ENCODE results near the gene R3HDM4.

The R3HDM4 gene

GRCh38 chr19:900043-900301, 13.0 kb downstream of the R3HDM4 start:
- no peak overlapping the region for H2BK5ac ChIP-seq (ENCODE audit: low read length)
- H3K27me3 ChIP-seq (ENCODE audit: insufficient read depth, low read length, poor library complexity), result no peaks in the 10 kb centered on the region
- H2BK120ac ChIP-seq (ENCODE audit: low read depth, low read length), result no peak overlapping the region
- H3K4ac ChIP-seq (ENCODE audit: low read depth, low read length), result no peak overlapping the region
- H3K79me1 ChIP-seq (ENCODE audit: low read length), result peaks cover 2% of the 10 kb centered on the region
- H2BK15ac ChIP-seq (replicated peaks; ENCODE audit: low read depth), result no peak overlapping the region
- no peak overlapping the region for H3K4me2 ChIP-seq (ENCODE audit: low read length)
- no peak overlapping the region for H4K8ac ChIP-seq (ENCODE audit: low read depth, low read length)
- H3K27ac ChIP-seq (ENCODE audit: low read depth, low read length), result no peak overlapping the region
- no peak overlapping the region for H3K4me3 ChIP-seq (ENCODE audit: low read length)
- no peak overlapping the region for H3K18ac ChIP-seq (ENCODE audit: low read length)
- H3K4me1 ChIP-seq (ENCODE audit: control insufficient read depth, low read depth, low read length), result no peaks in the 10 kb centered on the region
- H3K9ac ChIP-seq (ENCODE audit: low read length), result no peak overlapping the region
- no peak overlapping the region for H3K56ac ChIP-seq (ENCODE audit: low read length)
- no peak overlapping the region for H4K5ac ChIP-seq (ENCODE audit: low read length)
- WGBS (ENCODE audit: extremely low coverage, insufficient coverage, low lambda C conversion rate), result no CpG with 5 or more reads among the region's 15 CpGs
- peaks cover 2% of the 10 kb centered on the region for H3K79me2 ChIP-seq (ENCODE audit: control insufficient read depth, insufficient read depth, low read length)
- H2AK5ac ChIP-seq (ENCODE audit: low read length), result no peak overlapping the region
- no peak for DNase-seq
- no peaks in the 10 kb centered on the region for H3K36me3 ChIP-seq (ENCODE audit: control insufficient read depth, insufficient read depth, low read length)
- H3K23ac ChIP-seq (ENCODE audit: low read length), result no peak overlapping the region

GRCh38 chr19:899336-900042, 13.5 kb downstream of the R3HDM4 start:
- H3K4me2 ChIP-seq (ENCODE audit: low read length), result no peak overlapping the region
- H4K8ac ChIP-seq (ENCODE audit: low read depth, low read length), result no peak overlapping the region
- no CpG with 5 or more reads among the region's 32 CpGs for WGBS (ENCODE audit: extremely low coverage, insufficient coverage, low lambda C conversion rate)
- H3K9ac ChIP-seq (ENCODE audit: low read length), result no peak overlapping the region
- H3K79me1 ChIP-seq (ENCODE audit: low read length), result peaks cover 2% of the 10 kb centered on the region
- H3K79me2 ChIP-seq (ENCODE audit: control insufficient read depth, insufficient read depth, low read length), result peaks cover 2% of the 10 kb centered on the region
- no peak overlapping the region for H2BK120ac ChIP-seq (ENCODE audit: low read depth, low read length)
- H3K27me3 ChIP-seq (ENCODE audit: insufficient read depth, low read length, poor library complexity), result no peaks in the 10 kb centered on the region
- H3K23ac ChIP-seq (ENCODE audit: low read length), result no peak overlapping the region
- H3K27ac ChIP-seq (ENCODE audit: low read depth, low read length), result no peak overlapping the region
- no peak overlapping the region for H2BK5ac ChIP-seq (ENCODE audit: low read length)
- H3K36me3 ChIP-seq (ENCODE audit: control insufficient read depth, insufficient read depth, low read length), result no peaks in the 10 kb centered on the region
- no peak overlapping the region for H2AK5ac ChIP-seq (ENCODE audit: low read length)
- no peak overlapping the region for H3K18ac ChIP-seq (ENCODE audit: low read length)
- H3K4me1 ChIP-seq (ENCODE audit: control insufficient read depth, low read depth, low read length), result no peaks in the 10 kb centered on the region
- no peak overlapping the region for H3K4ac ChIP-seq (ENCODE audit: low read depth, low read length)
- H4K5ac ChIP-seq (ENCODE audit: low read length), result no peak overlapping the region
- H3K56ac ChIP-seq (ENCODE audit: low read length), result no peak overlapping the region
- no peak overlapping the region for H2BK15ac ChIP-seq (replicated peaks; ENCODE audit: low read depth)
- no peak for DNase-seq
- no peak overlapping the region for H3K4me3 ChIP-seq (ENCODE audit: low read length)

GRCh38 chr19:898663-899062, 14.4 kb downstream of the R3HDM4 start:
- no peak overlapping the region for H3K27ac ChIP-seq (ENCODE audit: low read depth, low read length)
- H3K23ac ChIP-seq (ENCODE audit: low read length), result no peak overlapping the region
- H3K4ac ChIP-seq (ENCODE audit: low read depth, low read length), result no peak overlapping the region
- H3K4me3 ChIP-seq (ENCODE audit: low read length), result no peak overlapping the region
- no peak overlapping the region for H4K8ac ChIP-seq (ENCODE audit: low read depth, low read length)
- no peak overlapping the region for H2BK120ac ChIP-seq (ENCODE audit: low read depth, low read length)
- no peaks in the 10 kb centered on the region for H3K36me3 ChIP-seq (ENCODE audit: control insufficient read depth, insufficient read depth, low read length)
- no peaks in the 10 kb centered on the region for H3K4me1 ChIP-seq (ENCODE audit: control insufficient read depth, low read depth, low read length)
- no peak overlapping the region for H3K56ac ChIP-seq (ENCODE audit: low read length)
- H2AK5ac ChIP-seq (ENCODE audit: low read length), result no peak overlapping the region
- no peak overlapping the region for H2BK5ac ChIP-seq (ENCODE audit: low read length)
- no peak overlapping the region for H3K18ac ChIP-seq (ENCODE audit: low read length)
- no peak overlapping the region for H3K4me2 ChIP-seq (ENCODE audit: low read length)
- H3K9ac ChIP-seq (ENCODE audit: low read length), result no peak overlapping the region
- no peaks in the 10 kb centered on the region for H3K79me1 ChIP-seq (ENCODE audit: low read length)
- H4K5ac ChIP-seq (ENCODE audit: low read length), result no peak overlapping the region
- no peak for DNase-seq
- no peak overlapping the region for H2BK15ac ChIP-seq (replicated peaks; ENCODE audit: low read depth)
- no peaks in the 10 kb centered on the region for H3K27me3 ChIP-seq (ENCODE audit: insufficient read depth, low read length, poor library complexity)
- H3K79me2 ChIP-seq (ENCODE audit: control insufficient read depth, insufficient read depth, low read length), result no peaks in the 10 kb centered on the region
- WGBS (ENCODE audit: extremely low coverage, insufficient coverage, low lambda C conversion rate), result no CpG with 5 or more reads among the region's 20 CpGs

- Histone ChIP-seq H2AK5ac (ENCODE audit: low read length) (no peak overlapping the region), H3K27me3 (ENCODE audit: insufficient read depth, low read length, poor library complexity) (no peaks in the 10 kb centered on the region), H3K23ac (ENCODE audit: low read length) (no peak overlapping the region), H3K56ac (ENCODE audit: low read length) (no peak overlapping the region), H3K9ac (ENCODE audit: low read length) (no peak overlapping the region), H4K8ac (ENCODE audit: low read depth, low read length) (no peak overlapping the region), H3K27ac (ENCODE audit: low read depth, low read length) (no peak overlapping the region), H2BK15ac (replicated peaks; ENCODE audit: low read depth) (no peak overlapping the region), H3K4me2 (ENCODE audit: low read length) (no peak overlapping the region), H3K79me2 (ENCODE audit: control insufficient read depth, insufficient read depth, low read length) (no peaks in the 10 kb centered on the region), H3K4ac (ENCODE audit: low read depth, low read length) (no peak overlapping the region), H3K79me1 (ENCODE audit: low read length) (no peaks in the 10 kb centered on the region), H3K4me3 (ENCODE audit: low read length) (no peak overlapping the region), H2BK5ac (ENCODE audit: low read length) (no peak overlapping the region), H4K5ac (ENCODE audit: low read length) (no peak overlapping the region), H3K4me1 (ENCODE audit: control insufficient read depth, low read depth, low read length) (no peaks in the 10 kb centered on the region), H2BK120ac (ENCODE audit: low read depth, low read length) (no peak overlapping the region), H3K36me3 (ENCODE audit: control insufficient read depth, insufficient read depth, low read length) (no peaks in the 10 kb centered on the region), H3K18ac (ENCODE audit: low read length) (no peak overlapping the region)
- WGBS (ENCODE audit: extremely low coverage, insufficient coverage, low lambda C conversion rate), result no CpG with 5 or more reads among the region's 26 CpGs
- no peak for DNase-seq
Observed at GRCh38 chr19:897442-898039, 15.5 kb downstream of the R3HDM4 start.

- Histone ChIP-seq H3K9ac (ENCODE audit: low read length) (no peak overlapping the region), H4K8ac (ENCODE audit: low read depth, low read length) (no peak overlapping the region), H3K27me3 (ENCODE audit: insufficient read depth, low read length, poor library complexity) (no peaks in the 10 kb centered on the region), H3K18ac (ENCODE audit: low read length) (no peak overlapping the region), H2BK120ac (ENCODE audit: low read depth, low read length) (no peak overlapping the region), H3K79me2 (ENCODE audit: control insufficient read depth, insufficient read depth, low read length) (peaks cover 3% of the 10 kb centered on the region), H3K79me1 (ENCODE audit: low read length) (no peaks in the 10 kb centered on the region), H2AK5ac (ENCODE audit: low read length) (no peak overlapping the region), H2BK5ac (ENCODE audit: low read length) (no peak overlapping the region), H3K36me3 (ENCODE audit: control insufficient read depth, insufficient read depth, low read length) (no peaks in the 10 kb centered on the region), H3K4me1 (ENCODE audit: control insufficient read depth, low read depth, low read length) (no peaks in the 10 kb centered on the region), H3K27ac (ENCODE audit: low read depth, low read length) (no peak overlapping the region), H4K5ac (ENCODE audit: low read length) (no peak overlapping the region), H3K23ac (ENCODE audit: low read length) (no peak overlapping the region), H3K56ac (ENCODE audit: low read length) (no peak overlapping the region), H3K4me2 (ENCODE audit: low read length) (no peak overlapping the region), H3K4ac (ENCODE audit: low read depth, low read length) (no peak overlapping the region), H3K4me3 (ENCODE audit: low read length) (no peak overlapping the region), H2BK15ac (replicated peaks; ENCODE audit: low read depth) (no peak overlapping the region)
- DNase-seq, result no peak
- no CpG with 5 or more reads among the region's 11 CpGs for WGBS (ENCODE audit: extremely low coverage, insufficient coverage, low lambda C conversion rate)
Observed at GRCh38 chr19:896999-897398, 16.0 kb downstream of the R3HDM4 start.

- no CpG with 5 or more reads among the region's 10 CpGs for WGBS (ENCODE audit: extremely low coverage, insufficient coverage, low lambda C conversion rate)
- no peak overlapping the region for H3K4me2 ChIP-seq (ENCODE audit: low read length)
Observed at GRCh38 chr19:896434-896833, 16.6 kb downstream of the R3HDM4 start.

More at GRCh38 chr19:896434-896833, 16.6 kb downstream of the R3HDM4 start:
- H2AK5ac ChIP-seq (ENCODE audit: low read length), result no peak overlapping the region
- H3K27me3 ChIP-seq (ENCODE audit: insufficient read depth, low read length, poor library complexity), result no peaks in the 10 kb centered on the region
- H3K27ac ChIP-seq (ENCODE audit: low read depth, low read length), result no peak overlapping the region
- H3K4ac ChIP-seq (ENCODE audit: low read depth, low read length), result no peak overlapping the region
- peaks cover 3% of the 10 kb centered on the region for H3K79me2 ChIP-seq (ENCODE audit: control insufficient read depth, insufficient read depth, low read length)
- no peak overlapping the region for H2BK5ac ChIP-seq (ENCODE audit: low read length)
- DNase-seq, result no peak
- H3K9ac ChIP-seq (ENCODE audit: low read length), result no peak overlapping the region
- no peaks in the 10 kb centered on the region for H3K79me1 ChIP-seq (ENCODE audit: low read length)
- H4K5ac ChIP-seq (ENCODE audit: low read length), result no peak overlapping the region
- no peak overlapping the region for H3K23ac ChIP-seq (ENCODE audit: low read length)
- H2BK15ac ChIP-seq (replicated peaks; ENCODE audit: low read depth), result no peak overlapping the region
- no peak overlapping the region for H3K4me3 ChIP-seq (ENCODE audit: low read length)
- no peak overlapping the region for H3K56ac ChIP-seq (ENCODE audit: low read length)
- no peaks in the 10 kb centered on the region for H3K36me3 ChIP-seq (ENCODE audit: control insufficient read depth, insufficient read depth, low read length)
- no peak overlapping the region for H4K8ac ChIP-seq (ENCODE audit: low read depth, low read length)
- no peak overlapping the region for H2BK120ac ChIP-seq (ENCODE audit: low read depth, low read length)
- H3K4me1 ChIP-seq (ENCODE audit: control insufficient read depth, low read depth, low read length), result no peaks in the 10 kb centered on the region
- no peak overlapping the region for H3K18ac ChIP-seq (ENCODE audit: low read length)
